Amniotic stem cell (primary cell): ENCODE data around the gene PTTG1IP2.

ENCODE experiments used
- DNase-seq: peaks from one replicate; lab custom pipeline; 2025; lab: John Stamatoyannopoulos, UW

Gene PTTG1IP2

DNA sequence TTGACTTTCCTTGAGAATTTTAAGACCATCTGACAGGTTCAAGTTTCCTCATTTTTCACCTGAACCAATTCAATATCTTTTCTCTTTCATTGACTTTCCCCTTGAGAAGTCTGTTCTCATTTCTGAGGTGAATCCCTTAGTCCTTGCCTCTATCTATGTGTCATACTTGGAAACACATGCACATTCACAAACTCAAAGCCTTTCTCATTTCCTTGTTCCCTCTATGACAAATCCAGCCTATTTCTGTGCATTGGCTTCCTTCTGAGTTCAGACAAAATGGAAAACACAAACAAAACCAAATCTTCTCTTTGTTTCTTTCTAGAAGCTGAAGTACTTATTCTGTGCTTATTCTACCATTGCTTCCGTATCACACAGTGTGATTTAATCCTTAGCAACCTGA, 13.8 kb downstream of the PTTG1IP2 start:
- DNase-seq, result no peak

GRCh38 chr7:90484706-90485105, 15.3 kb downstream of the PTTG1IP2 start:
- DNase-seq, result no peak

- no peak for DNase-seq
Observed at GRCh38 chr7:90485734-90486316, 16.4 kb downstream of the PTTG1IP2 start.

GRCh38 chr7:90487808-90488207, 18.4 kb downstream of the PTTG1IP2 start:
- no peak for DNase-seq

DNA sequence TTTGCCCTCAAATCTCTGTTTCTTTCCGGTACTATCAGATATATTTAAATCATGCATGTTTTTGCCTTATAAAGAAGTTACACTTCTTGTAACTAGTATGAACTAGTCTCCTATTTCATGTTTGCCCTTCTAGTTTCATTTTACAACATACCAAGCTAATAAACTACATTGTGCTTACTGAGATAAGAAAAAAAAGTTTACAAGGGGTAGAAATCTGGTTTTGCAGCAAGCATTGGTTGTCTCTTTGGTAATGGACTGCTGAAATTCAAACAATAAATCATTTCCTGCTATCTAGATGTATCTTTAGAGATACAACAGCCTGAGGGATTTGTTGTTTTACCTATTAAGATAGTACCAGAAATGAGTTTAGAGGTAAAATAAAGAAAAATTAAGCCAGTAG, 18.8 kb downstream of the PTTG1IP2 start:
- no peak for DNase-seq

DNA sequence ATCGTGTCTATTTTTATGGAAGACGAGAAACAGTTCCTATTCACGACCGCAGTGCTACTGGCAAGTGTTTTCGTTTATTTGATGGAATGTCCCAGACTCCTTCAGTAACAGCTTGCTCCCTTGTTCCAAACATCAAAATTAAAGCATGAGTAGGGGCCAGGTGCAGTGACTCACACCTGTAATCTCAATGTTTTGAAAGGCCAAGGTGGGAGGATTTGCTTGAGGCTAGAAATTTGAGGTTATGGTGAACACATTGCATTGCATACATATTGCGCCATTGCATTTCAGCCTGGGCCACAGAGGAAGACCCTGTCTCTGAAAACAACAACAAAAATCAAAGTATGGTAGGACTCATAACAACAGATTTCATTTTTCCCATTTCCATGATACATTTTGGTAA, 22.8 kb downstream of the PTTG1IP2 start:
- no peak for DNase-seq

- DNase-seq, result no peak
Observed at GRCh38 chr7:90495241-90495640, 25.8 kb downstream of the PTTG1IP2 start.

DNA sequence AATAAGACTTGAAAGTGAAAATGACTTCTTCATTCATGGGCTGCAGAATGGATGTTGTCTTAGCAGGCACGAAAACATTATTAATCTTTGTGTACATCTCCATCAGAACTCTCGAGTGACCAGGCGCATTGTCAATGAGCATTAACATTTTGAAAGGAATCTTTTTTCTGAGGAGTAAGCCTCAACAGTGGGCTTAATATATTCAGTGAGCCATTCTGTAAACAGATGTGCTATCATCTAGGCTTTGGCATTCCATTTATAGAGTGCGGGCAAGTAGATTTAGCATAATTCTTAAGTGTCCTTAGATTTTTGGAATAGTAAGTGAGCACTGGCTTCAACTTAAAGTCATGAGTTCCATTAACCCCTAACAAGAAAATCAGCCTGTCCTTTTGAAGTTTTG, 33.1 kb downstream of the PTTG1IP2 start:
- no peak for DNase-seq

DNA sequence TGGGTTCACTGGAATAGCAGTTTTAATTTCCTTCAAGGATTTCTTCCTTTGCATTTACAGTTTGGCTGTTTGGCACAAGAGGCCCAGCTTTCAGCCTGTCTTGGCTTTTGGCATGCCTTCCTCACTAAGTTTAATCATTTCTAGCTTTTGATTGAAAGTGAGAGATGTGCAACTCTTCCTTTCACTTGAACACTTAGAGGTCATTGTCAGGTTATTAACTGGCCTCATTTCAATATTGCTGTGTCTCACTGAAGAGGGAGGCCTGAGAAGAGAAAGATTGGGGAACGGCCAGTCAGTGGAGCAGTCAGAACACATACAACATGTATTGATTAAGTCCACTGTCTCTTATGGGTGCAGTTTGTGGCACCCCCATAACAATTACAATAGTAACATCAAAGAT, 33.9 kb downstream of the PTTG1IP2 start:
- DNase-seq, result no peak

- no peak for DNase-seq
Observed at GRCh38 chr7:90507692-90508091, 38.3 kb downstream of the PTTG1IP2 start.

GRCh38 chr7:90511776-90512175, 42.3 kb downstream of the PTTG1IP2 start:
- no peak for DNase-seq

DNA sequence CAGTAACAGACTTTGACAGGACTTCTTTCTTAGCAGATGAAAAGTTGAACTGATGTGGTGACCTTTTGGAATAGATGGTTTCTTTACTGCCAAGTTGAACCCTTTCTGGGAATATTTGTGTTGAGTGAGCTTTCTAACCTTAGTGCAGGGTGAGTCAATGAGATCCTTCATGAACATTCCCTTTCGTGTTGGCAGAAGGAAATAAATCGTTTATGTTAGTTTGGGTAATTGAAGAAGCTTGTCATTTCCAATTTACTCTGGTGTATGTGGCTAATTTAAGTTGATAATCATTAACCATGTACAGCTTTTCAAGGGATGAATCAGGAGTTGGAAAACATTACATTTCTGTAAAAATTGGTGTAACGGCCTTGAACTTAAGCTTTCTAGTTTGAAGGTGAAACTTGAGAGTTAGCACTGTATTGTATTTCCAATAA, 43.4 kb downstream of the PTTG1IP2 start:
- no peak for DNase-seq

- DNase-seq, result no peak
Observed at GRCh38 chr7:90516257-90516656, 46.8 kb downstream of the PTTG1IP2 start.

DNA sequence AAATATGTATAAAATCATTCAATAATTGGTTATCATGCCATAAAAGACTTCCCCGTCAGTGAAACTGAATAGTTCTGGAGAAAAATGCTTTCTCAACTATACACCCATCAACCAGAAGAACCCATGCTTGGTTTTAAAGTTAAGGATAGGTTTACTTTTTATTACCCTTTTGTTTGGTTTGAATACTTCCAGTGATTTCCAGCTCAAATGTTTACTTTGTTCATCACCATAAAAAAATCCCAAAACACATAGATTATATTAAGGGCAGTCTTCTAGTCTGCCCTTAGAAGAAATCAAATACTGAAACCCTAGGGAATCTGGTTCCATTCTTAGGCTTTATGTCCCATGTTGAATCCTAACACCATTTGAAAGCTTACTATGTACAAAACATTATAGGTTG, 49.2 kb downstream of the PTTG1IP2 start:
- DNase-seq, result no peak

DNA sequence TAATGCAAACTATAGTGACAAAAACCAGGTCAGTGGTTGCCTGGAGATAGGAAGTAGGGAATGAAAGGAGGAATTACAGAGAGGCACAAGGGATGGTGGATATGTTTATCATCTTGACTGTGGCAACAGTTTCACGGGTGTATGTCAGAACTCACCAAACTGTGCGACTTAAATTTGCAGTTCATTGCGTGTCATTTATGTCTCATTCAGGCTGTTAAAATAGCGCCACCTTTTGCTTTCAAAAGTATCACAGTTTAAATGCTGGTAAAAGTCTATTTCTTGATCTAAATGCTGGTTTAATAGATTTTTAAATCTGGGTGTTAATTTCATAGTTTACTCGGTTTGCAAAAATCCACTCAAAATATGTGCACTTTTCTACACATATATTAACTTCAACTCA, 51.0 kb downstream of the PTTG1IP2 start:
- no peak for DNase-seq

GRCh38 chr7:90530263-90530662, 60.8 kb downstream of the PTTG1IP2 start:
- no peak for DNase-seq

DNA sequence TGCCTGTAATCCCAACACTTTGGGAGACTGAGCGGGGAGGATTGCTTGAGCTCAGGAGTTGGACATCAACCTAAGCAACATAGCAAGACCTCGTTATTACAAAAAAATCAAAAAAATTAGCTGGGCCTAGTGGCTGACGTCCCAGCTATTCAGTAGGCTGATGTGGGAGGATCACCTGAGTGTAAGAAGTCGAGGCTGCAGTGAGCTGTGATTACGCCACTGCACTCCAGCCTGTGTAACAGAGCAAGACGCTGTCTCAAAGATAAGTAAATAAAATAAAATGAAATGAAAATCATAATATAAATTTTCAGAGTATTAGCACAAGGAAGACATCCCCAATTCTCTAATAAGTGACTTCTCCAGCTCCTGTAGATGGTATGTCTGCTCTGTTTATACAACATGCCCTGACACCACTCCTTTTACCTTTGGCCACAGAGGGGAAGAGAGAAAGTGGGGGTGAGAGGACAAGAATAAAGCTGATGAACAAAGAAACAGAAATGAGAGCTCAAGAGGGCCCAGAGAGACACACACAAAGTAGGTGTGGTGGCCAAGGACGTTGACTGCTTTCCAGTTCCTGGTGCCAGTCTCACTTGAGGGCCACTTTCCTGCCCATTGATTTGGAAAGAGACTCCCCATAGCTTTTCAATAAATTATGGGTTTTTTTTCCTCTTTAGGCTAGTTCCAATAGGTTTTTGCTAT, 62.9 kb downstream of the PTTG1IP2 start:
- no peak for DNase-seq

- DNase-seq, result no peak
Observed at GRCh38 chr7:90536449-90536848, 67.0 kb downstream of the PTTG1IP2 start.

- DNase-seq, result no peak
Observed at GRCh38 chr7:90538405-90538804, 69.0 kb downstream of the PTTG1IP2 start.

GRCh38 chr7:90540406-90540805, 71.0 kb downstream of the PTTG1IP2 start:
- DNase-seq, result no peak

- no peak for DNase-seq
Observed at GRCh38 chr7:90551036-90551435, 81.6 kb downstream of the PTTG1IP2 start.

DNA sequence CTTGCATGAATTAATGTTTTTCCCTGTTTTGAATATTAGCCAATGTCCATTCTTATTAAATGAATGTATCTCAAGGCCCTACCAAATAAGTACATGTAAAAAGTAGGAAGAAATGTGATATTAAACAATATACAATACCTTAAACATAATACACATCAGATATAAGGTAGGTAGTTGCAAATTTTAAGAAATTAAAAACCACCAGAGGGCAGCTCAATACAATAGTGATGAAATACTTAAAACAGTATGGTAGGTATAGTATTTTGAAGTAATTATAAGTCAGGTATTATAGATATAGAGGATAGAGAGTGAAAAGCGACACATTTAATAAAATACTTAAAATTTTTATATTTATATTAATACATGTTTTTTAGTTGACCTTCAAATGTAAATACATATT, 83.1 kb downstream of the PTTG1IP2 start:
- no peak for DNase-seq

- no peak for DNase-seq
Observed at GRCh38 chr7:90560730-90561129, 91.3 kb downstream of the PTTG1IP2 start.
